HG03558 (cell line): ENCODE measurements around the gene ZCCHC17.
"Not testable (repeated sequence)": the region's sequence is repeated elsewhere in the genome, so short reads cannot be mapped to it uniquely, and the experiment has no call there.

Source experiments
- ATAC-seq: cut with Tn5 transposase; IDR thresholded peaks from one replicate; pipeline ENCODE4 v1.9.1; 2021; ENCODE audit warnings: moderate number of reproducible peaks; ENCODE audit not compliant: unreplicated experiment; ENCODE audit errors: extremely low read depth

The ZCCHC17 gene

GRCh38 chr1:31296486-31297276 lies at the start of gene ZCCHC17, which contains the start of gene SNRNP40:
TSS of gene ZCCHC17 (plus strand) at chr1:31297032. CDS start at chr1:31310099, 13,067 bp downstream.
TSS of gene SNRNP40 (minus strand) at chr1:31296788. CDS start at chr1:31296751, 37 bp downstream.
- ATAC-seq: peak; percentile 98

GRCh38 chr1:31248276-31248675 lies 48.6 kb upstream of the ZCCHC17 start:
- ATAC-seq: no peak

- no peak for ATAC-seq
Measured at GRCh38 chr1:31249854-31250253, 47.0 kb upstream of the ZCCHC17 start.

- no peak for ATAC-seq
Measured at GRCh38 chr1:31257213-31257612, 39.6 kb upstream of the ZCCHC17 start.

- ATAC-seq: no peak
Measured at GRCh38 chr1:31258581-31258980, 38.3 kb upstream of the ZCCHC17 start.

GRCh38 chr1:31259746-31260145 lies 37.1 kb upstream of the ZCCHC17 start:
- no peak for ATAC-seq

- ATAC-seq: no peak
Measured at GRCh38 chr1:31261916-31262315, 34.9 kb upstream of the ZCCHC17 start.

GRCh38 chr1:31262393-31262792 lies 34.4 kb upstream of the ZCCHC17 start:
- ATAC-seq: not testable (repeated sequence)

- ATAC-seq: no peak
Measured at GRCh38 chr1:31263408-31263807, 33.4 kb upstream of the ZCCHC17 start.

GRCh38 chr1:31264790-31265386 lies 31.9 kb upstream of the ZCCHC17 start:
- ATAC-seq: no peak

- no peak for ATAC-seq
Measured at GRCh38 chr1:31266547-31266946, 30.3 kb upstream of the ZCCHC17 start.

- ATAC-seq: no peak
Measured at GRCh38 chr1:31272369-31272768, 24.5 kb upstream of the ZCCHC17 start.

- no peak for ATAC-seq
Measured at GRCh38 chr1:31273619-31274018, 23.2 kb upstream of the ZCCHC17 start.

GRCh38 chr1:31282426-31282825 lies 14.4 kb upstream of the ZCCHC17 start:
- ATAC-seq: not testable (repeated sequence)

GRCh38 chr1:31287791-31288190 lies 9.0 kb upstream of the ZCCHC17 start:
- not testable (repeated sequence) for ATAC-seq

GRCh38 chr1:31289021-31289420 lies 7.8 kb upstream of the ZCCHC17 start:
- no peak for ATAC-seq

- no peak for ATAC-seq
Measured at GRCh38 chr1:31295874-31296485, 852 bp upstream of the ZCCHC17 start.

- ATAC-seq: no peak
Measured at GRCh38 chr1:31297277-31298247, 730 bp downstream of the ZCCHC17 start.

GRCh38 chr1:31299365-31299764 lies 2.5 kb downstream of the ZCCHC17 start:
- no peak for ATAC-seq

GRCh38 chr1:31300193-31300592 lies 3.4 kb downstream of the ZCCHC17 start:
- ATAC-seq: no peak
